HCT116 (cell line): ENCODE results near the gene KIAA1586.

ENCODE experiments used
- CTCF ChIP-seq, 3 experiments: fragments of 200-600 bp in 1 of 3; sonication (generic) in 1 of 3; IDR thresholded peaks in 2 of 3; conservative IDR thresholded peaks in 1 of 3; 2 replicates each; pipeline ENCODE4 v1.5.1; 2012 to 2017; ENCODE audit warnings: low read depth in 2 of 3, low read length in 2 of 3, antibody characterized with exemption in 1 of 3, borderline replicate concordance in 1 of 3, control low read depth in 1 of 3, mild to moderate bottlenecking in 1 of 3, mixed read lengths in 1 of 3, mixed run types in 1 of 3, moderate library complexity in 1 of 3; ENCODE audit not compliant: insufficient read depth in 1 of 3
- MAX ChIP-seq: IDR thresholded peaks from 2 replicates; pipeline ENCODE4 v1.6.1; 2012
- POLR2A ChIP-seq: IDR thresholded peaks from 2 replicates; pipeline ENCODE4 v1.7.0; 2011; ENCODE audit warnings: borderline replicate concordance; ENCODE audit not compliant: insufficient read depth, insufficient read length; ENCODE audit errors: extremely low read depth
- TCF7L2 ChIP-seq: IDR thresholded peaks from 2 replicates; pipeline ENCODE4 v1.7.0; 2011; ENCODE audit warnings: borderline replicate concordance, inconsistent platforms; ENCODE audit not compliant: insufficient read depth, insufficient read length; ENCODE audit errors: extremely low read depth

- TF ChIP-seq POLR2A: no peak
- no peak for TF ChIP-seq MAX
- no peak for TF ChIP-seq CTCF (IDR thresholded peaks at IDR 0.05 in 2 of 3, conservative IDR thresholded peaks at IDR 0.05 in 1 of 3; ENCODE audit: borderline replicate concordance in 1 of 3, insufficient read depth in 1 of 3, low read depth in 2 of 3, low read length in 2 of 3)
- TF ChIP-seq TCF7L2: no peak
Observed at GRCh38 chr6:57013521-57013926, 33.0 kb upstream of the KIAA1586 start.
